Measurements from ENCODE around the gene YBX2.
A peak's percentile ranks its signal among the peaks of the same experiment; 100 is the strongest.

The YBX2 gene

DNA sequence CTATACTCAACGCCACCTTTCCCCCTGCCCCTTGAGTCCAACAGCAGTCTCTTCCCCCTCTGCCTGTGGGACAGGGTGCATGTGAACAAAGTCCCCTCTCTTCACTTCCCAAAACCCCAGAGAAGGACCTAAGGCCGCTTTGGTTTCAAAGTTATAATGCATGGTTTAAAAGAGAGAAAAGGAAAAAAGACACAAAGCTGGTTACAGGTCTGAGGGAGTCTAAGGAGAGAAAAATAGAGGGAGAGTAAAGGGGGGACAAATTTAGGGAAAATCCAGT, 51.0 kb downstream of the YBX2 start:
- DNase-seq (ENCODE audit: low read depth) = no peak

DNA sequence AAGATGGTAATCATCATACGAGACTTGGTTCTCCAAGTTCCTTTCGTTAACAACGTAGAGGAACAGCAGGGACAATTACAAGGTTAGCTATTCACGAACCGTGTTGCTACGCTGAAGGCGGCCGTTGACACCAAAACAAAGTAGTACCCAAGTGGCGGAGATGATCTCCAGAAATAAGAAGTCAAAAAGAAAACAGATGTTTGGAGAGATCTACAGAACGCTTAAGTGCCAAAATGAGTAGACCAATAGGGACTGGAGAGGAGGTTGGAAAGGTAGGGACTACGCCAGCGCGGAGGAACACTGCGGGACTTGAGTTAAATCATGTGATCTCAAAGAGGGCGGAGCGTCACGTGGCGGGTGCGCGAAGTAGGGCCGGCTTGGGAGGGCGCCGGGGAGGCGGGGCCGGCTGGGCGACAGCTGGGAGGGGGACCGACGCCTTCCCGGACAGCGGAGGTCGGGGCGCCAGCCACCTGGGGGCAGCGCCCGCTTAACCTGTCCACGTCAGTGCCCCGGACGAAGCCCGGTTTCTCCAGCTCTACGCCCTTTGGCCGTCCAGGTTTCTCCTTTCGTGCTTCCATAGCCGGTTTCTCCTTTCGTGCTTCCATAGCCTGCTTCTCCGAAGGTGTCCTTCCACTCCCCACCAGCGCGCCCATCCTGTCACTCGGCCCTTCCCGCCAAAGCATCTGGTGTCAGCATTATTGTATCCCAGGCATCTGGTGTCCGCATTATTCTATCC, 51.6 kb downstream of the YBX2 start:
- DNase-seq (ENCODE audit: low read depth) = peak; percentile 98

- peak; percentile 93 for DNase-seq (ENCODE audit: low read depth)
Measured at GRCh38 chr17:7241783-7242716, 52.4 kb downstream of the YBX2 start, which contains the start of gene GABARAP. GABARAP (minus strand) TSS chr17:7242449; CDS start chr17:7242330, 119 bp downstream.

DNA sequence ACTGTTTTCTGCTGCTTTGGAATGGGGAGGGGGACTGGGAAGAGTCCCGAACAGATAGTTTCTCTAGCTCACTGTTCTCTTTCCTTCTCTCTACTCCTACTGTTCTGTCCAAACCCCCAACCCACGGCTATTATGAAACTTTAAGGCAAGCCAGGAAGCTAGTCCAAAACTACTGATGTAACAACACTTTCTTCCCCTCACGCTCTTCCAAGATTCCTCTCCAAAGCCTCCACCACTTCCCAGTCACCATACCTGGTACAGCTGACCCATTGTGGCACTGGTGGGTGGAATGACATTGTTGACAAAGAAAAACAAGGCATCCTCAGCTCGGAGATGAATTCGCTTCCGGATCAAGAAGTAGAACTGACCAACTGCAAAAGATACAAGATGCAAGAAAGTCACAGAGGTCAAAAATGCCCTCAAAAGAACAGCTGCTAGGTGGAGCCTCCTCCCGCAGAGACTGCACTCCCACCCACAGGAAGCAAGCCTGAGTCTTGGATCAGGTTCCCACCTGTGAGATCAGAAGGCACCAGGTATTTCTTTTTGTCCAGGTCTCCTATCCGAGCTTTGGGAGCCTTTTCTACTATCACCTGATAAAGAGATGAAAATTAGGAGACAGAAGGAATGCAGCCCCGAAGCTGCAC, 53.2 kb downstream of the YBX2 start:
- DNase-seq (ENCODE audit: low read depth) = no peak

GRCh38 chr17:7240375-7240774, 54.1 kb downstream of the YBX2 start:
- DNase-seq (ENCODE audit: low read depth) = no peak

DNA sequence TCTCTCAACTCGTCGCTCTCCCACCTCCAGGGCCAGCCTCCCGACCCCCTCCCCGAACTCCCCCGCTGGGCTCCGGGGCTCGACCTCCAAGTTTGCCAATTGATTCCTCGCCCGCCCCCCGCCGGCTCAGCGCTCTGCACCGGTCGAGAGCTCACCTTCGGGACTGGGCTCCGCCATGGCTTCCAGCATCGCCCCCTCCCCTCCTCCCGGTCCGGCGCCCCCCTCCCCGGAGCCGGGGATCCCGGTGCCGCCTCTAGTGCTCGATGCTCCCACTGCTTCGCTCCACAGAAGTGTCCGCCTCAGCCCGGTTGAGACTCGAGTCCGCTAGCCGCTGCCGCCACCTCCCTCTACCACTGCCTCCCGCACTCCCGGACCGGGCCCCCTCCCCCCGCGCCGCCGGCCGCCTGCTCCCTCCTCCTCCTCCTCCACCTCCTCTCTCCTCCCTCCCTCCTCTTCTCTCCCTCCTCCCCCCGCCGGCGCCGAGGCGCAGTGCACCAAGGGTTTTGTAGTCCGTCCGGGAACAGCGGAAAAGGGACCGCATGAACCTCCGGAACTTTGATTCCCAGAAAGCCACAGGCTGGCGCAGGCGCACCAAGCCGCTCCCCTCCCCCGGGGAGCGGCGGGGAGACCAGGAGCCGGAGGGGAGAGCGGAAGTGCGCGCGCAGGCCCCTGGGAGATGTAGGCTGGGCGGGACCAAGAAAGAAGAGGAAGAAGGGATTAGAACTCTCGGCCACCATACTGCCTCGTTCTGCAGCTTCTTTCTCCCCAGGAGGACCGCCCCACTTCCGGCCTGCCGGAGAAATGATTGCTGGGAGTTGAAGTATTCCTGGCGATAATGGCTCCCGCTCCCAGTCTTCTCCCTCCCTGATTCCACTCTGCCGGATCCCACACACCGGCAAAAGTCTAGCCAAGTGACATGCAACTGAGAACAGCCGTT, 55.1 kb downstream of the YBX2 start, which contains the start of gene PHF23:
TSS of gene PHF23 (minus strand) at position 367 of the 937 bp plus-strand sequence. CDS start at position 189, 178 bp downstream.
- peak; percentile 99 for DNase-seq (ENCODE audit: low read depth)

GRCh38 chr17:7238420-7239090, 55.9 kb downstream of the YBX2 start:
- peak; percentile 40 for DNase-seq (ENCODE audit: low read depth)
